Measurements from ENCODE around the gene IMPDH1.

DNA sequence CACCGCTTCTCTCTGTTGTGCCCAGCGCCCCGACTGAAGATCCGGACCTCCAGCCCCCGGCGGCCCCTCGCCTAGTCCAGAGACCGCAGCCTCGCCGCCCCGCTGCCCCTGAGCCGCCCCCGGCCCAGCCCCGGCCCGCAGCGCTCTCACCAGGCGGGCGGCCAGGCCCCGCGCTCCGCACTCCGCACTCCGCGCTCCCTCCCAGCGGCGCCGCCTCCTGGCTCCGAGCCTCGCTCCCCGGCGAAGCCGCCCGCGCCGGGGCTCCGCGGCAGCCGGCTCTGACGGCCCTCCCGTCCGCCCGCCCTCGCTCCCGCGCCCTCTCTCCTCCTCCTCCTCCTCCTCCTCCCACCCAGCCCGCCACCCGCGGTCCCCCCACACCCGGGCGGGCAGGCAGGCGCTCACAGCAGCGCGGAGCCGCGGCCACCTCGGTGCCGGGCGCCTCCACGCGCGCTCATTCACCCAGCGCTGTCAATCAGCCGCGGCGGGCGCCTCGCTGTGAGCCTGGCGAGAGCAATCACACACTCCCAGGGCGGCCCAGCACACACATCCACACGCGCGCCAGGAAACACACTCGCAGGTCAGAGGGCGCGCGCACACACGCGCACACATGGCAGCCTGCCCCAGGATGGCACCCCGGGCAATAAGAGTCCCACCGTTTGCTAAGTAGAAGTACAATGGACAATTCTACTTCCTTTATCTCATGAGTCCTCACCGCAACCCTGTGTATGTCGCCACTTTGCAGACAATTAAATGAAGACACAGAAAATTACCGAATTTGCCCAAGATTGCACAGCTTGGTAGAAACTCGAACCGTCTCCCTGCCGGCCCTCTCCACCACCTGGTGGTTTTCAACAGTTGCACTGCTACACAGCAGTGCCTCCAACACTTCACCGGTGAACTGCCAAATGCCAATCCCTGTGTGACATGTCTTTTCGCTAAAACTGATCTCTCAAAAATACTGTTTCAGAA is 48.1 kb downstream of the IMPDH1 start, which contains the start of gene PRRT4:
- TF ChIP-seq, protein P1, sequence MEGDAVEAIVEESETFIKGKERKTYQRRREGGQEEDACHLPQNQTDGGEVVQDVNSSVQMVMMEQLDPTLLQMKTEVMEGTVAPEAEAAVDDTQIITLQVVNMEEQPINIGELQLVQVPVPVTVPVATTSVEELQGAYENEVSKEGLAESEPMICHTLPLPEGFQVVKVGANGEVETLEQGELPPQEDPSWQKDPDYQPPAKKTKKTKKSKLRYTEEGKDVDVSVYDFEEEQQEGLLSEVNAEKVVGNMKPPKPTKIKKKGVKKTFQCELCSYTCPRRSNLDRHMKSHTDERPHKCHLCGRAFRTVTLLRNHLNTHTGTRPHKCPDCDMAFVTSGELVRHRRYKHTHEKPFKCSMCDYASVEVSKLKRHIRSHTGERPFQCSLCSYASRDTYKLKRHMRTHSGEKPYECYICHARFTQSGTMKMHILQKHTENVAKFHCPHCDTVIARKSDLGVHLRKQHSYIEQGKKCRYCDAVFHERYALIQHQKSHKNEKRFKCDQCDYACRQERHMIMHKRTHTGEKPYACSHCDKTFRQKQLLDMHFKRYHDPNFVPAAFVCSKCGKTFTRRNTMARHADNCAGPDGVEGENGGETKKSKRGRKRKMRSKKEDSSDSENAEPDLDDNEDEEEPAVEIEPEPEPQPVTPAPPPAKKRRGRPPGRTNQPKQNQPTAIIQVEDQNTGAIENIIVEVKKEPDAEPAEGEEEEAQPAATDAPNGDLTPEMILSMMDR (IDR thresholded peaks at IDR 0.05; ENCODE audit: low read depth, low read length): no peak
- TF ChIP-seq EZH2phosphoT487 (IDR thresholded peaks at IDR 0.05; ENCODE audit: low read depth): no peak
